Neural cell (in vitro differentiated cells): Measurements from ENCODE around the gene ISYNA1.

Experiments
- EP300 ChIP-seq: fragments of 450-650 bp; conservative IDR thresholded peaks from 2 replicates; pipeline ENCODE4 v1.6.1; 2014; ENCODE audit warnings: antibody characterized with exemption, mild to moderate bottlenecking, moderate library complexity; ENCODE audit not compliant: poor library complexity, severe bottlenecking
- TF ChIP-seq, protein P1 (sequence below): fragments of 450-650 bp; IDR thresholded peaks from 2 replicates; pipeline ENCODE4 v1.5.1; 2014; ENCODE audit warnings: antibody characterized with exemption, mild to moderate bottlenecking, moderate library complexity; ENCODE audit not compliant: poor library complexity, severe bottlenecking

DNA sequence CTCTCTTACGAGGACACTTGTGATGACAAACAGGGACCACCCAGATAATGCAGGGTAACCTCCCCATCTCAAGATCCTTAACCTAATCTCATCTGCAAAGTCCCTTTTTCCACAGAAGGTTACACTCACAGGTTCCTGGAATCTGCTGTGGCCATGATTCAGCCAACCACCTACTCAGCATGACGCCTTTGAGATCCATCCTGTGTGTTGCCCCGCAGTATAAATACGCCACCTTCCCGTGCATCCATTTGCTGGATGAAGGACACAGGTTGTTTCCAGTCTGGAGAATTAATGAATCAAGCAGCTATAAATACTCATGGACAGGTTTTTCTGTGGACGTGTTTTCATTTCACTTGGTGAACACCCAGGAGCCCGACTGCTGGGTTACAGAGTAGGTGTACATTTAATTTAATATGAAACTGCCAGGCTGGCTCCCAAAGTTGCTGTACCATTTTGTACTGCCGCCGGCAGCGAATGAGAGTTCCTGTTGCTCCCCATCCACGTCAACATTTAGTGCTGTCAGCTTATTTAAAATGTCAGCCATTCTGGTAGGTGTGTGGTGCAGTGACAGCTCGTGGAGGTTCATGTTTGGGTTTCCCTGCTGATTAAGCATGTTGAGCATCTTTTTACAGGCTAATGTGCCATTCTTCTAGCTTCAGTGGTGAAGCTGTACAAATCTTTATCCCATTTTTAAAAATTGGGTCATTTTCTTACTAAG lies 43.7 kb upstream of the ISYNA1 start:
- TF ChIP-seq, protein P1, sequence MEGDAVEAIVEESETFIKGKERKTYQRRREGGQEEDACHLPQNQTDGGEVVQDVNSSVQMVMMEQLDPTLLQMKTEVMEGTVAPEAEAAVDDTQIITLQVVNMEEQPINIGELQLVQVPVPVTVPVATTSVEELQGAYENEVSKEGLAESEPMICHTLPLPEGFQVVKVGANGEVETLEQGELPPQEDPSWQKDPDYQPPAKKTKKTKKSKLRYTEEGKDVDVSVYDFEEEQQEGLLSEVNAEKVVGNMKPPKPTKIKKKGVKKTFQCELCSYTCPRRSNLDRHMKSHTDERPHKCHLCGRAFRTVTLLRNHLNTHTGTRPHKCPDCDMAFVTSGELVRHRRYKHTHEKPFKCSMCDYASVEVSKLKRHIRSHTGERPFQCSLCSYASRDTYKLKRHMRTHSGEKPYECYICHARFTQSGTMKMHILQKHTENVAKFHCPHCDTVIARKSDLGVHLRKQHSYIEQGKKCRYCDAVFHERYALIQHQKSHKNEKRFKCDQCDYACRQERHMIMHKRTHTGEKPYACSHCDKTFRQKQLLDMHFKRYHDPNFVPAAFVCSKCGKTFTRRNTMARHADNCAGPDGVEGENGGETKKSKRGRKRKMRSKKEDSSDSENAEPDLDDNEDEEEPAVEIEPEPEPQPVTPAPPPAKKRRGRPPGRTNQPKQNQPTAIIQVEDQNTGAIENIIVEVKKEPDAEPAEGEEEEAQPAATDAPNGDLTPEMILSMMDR: no peak
- TF ChIP-seq EP300: no peak
